H1 (cell line): ENCODE data around the gene TCF19. TPM values are rescaled to one million over a fixed set of nuclear protein-coding genes. Genes with fewer than 3 reads are reported as not detected.
"Not testable (repeated sequence)": the region's sequence is repeated elsewhere in the genome, so short reads cannot be mapped to it uniquely, and the experiment has no call there.

Experiments used
- CTCF ChIA-PET: fragments of 300-600 bp; sonication (Branson Sonifier 250); formaldehyde crosslinking; loops from one replicate; lab custom pipeline; 2021; ENCODE audit not compliant: partially characterized antibody; lab: Charles Lee
- POLR2A ChIA-PET: fragments of 300-600 bp; sonication (Branson Sonifier 250); formaldehyde crosslinking; loops from one replicate; lab custom pipeline; 2021; ENCODE audit warnings: inconsistent platforms; ENCODE audit not compliant: partially characterized antibody; lab: Charles Lee
- DNase-seq, 2 experiments: peaks; one replicate each; pipeline versions ENCODE4 v3.0.0 to v3.0.0-alpha.2; 2010 to 2022; ENCODE audit warnings: low spot score in 2 of 2, low read depth in 1 of 2, mixed read lengths in 1 of 2
- FAIRE-seq: peaks from 2 replicates; lab custom pipeline; 2011; peaks lifted over from hg19 to GRCh38; lab: Jason Lieb, UNC
- H2AFZ ChIP-seq: 2 replicates; pipeline ENCODE4 v1.8.1; 2012; ENCODE audit warnings: low read length, inconsistent platforms
- H2AK5ac ChIP-seq: 2 replicates; pipeline ENCODE4 v1.6.1; 2013; ENCODE audit warnings: low read depth, low read length
- H2BK120ac ChIP-seq: replicated peaks from 2 replicates; pipeline ENCODE3; 2013; ENCODE audit warnings: low read depth, low read length, inconsistent platforms
- H2BK12ac ChIP-seq: 2 replicates; pipeline ENCODE4 v1.6.1; 2013; ENCODE audit warnings: low read depth, low read length
- H2BK15ac ChIP-seq: 2 replicates; pipeline ENCODE4 v1.6.1; 2013; ENCODE audit warnings: low read length
- H2BK20ac ChIP-seq: 2 replicates; pipeline ENCODE4 v1.6.1; 2013; ENCODE audit warnings: low read length
- H2BK5ac ChIP-seq: 2 replicates; pipeline ENCODE4 v1.6.1; 2013; ENCODE audit warnings: low read depth, low read length
- H3K14ac ChIP-seq: 2 replicates; pipeline ENCODE4 v1.6.1; 2013; ENCODE audit warnings: inconsistent platforms; ENCODE audit not compliant: insufficient read length
- H3K18ac ChIP-seq: 2 replicates; pipeline ENCODE4 v1.6.1; 2013; ENCODE audit warnings: low read length; ENCODE audit errors: extremely low read depth
- H3K23ac ChIP-seq: 2 replicates; pipeline ENCODE4 v1.6.1; 2013; ENCODE audit warnings: inconsistent platforms; ENCODE audit not compliant: insufficient read length
- H3K23me2 ChIP-seq: 2 replicates; pipeline ENCODE4 v1.6.1; 2013; ENCODE audit warnings: low read depth, low read length
- H3K27ac ChIP-seq: 2 replicates; pipeline ENCODE4 v1.6.1; 2011; ENCODE audit warnings: low read depth, low read length, inconsistent platforms
- H3K27me3 ChIP-seq, 4 experiments: replicated peaks in 1 of 4; 1 replicate in 1 of 4; 2 replicates in 3 of 4; pipeline versions ENCODE4 v1.6.1 to v1.8.1; 2011 to 2013; ENCODE audit warnings: low read length in 3 of 4, mild to moderate bottlenecking in 3 of 4, inconsistent platforms in 2 of 4, mixed read lengths in 2 of 4, moderate library complexity in 1 of 4; ENCODE audit not compliant: control insufficient read depth in 3 of 4, insufficient read depth in 3 of 4; ENCODE audit errors: extremely low read depth in 1 of 4
- H3K36me3 ChIP-seq, 4 experiments: 2 replicates each; pipeline versions ENCODE4 v1.6.1 to v1.8.1; 2011 to 2013; ENCODE audit warnings: mild to moderate bottlenecking in 4 of 4, low read length in 3 of 4, moderate library complexity in 2 of 4, control low read depth in 1 of 4, inconsistent platforms in 1 of 4; ENCODE audit not compliant: insufficient read depth in 4 of 4, control insufficient read depth in 2 of 4
- H3K4ac ChIP-seq: replicated peaks from 2 replicates; pipeline ENCODE3; 2013; ENCODE audit warnings: low read length, low read depth, mixed read lengths, inconsistent platforms; ENCODE audit not compliant: insufficient read length
- H3K4me1 ChIP-seq, 4 experiments: replicated peaks in 1 of 4; 1 replicate in 1 of 4; 2 replicates in 3 of 4; pipeline versions ENCODE4 v1.6.1 to v1.8.1; 2011 to 2013; ENCODE audit warnings: low read length in 3 of 4, inconsistent platforms in 2 of 4, mixed read lengths in 1 of 4; ENCODE audit not compliant: insufficient read depth in 4 of 4, control insufficient read depth in 3 of 4
- H3K4me2 ChIP-seq, 2 experiments: 2 replicates each; pipeline versions ENCODE4 v1.6.1 to v1.8.1; 2011 to 2013; ENCODE audit warnings: low read depth in 2 of 2, low read length in 2 of 2, control low read depth in 1 of 2, inconsistent platforms in 1 of 2, mild to moderate bottlenecking in 1 of 2; ENCODE audit not compliant: insufficient read depth in 1 of 2
- H3K4me3 ChIP-seq, 4 experiments: fragments of 200-600, 300-600 bp in 1 of 4; sonication (generic), shearing (Covaris generic), sonication (Bioruptor Twin) in 1 of 4; 2 replicates each; pipeline versions ENCODE4 v1.5.1 to v1.8.1; 2011 to 2016; ENCODE audit warnings: low read length in 4 of 4, low read depth in 3 of 4, control low read depth in 2 of 4, inconsistent platforms in 2 of 4, mild to moderate bottlenecking in 2 of 4, mixed read lengths in 1 of 4, moderate library complexity in 1 of 4; ENCODE audit not compliant: insufficient read depth in 2 of 4; ENCODE audit errors: extremely low read depth in 1 of 4
- H3K56ac ChIP-seq: replicated peaks from 2 replicates; pipeline ENCODE3; 2013; ENCODE audit warnings: low read depth, mild to moderate bottlenecking, mixed read lengths, low read length, inconsistent platforms; ENCODE audit not compliant: insufficient read length
- H3K79me1 ChIP-seq: 2 replicates; pipeline ENCODE4 v1.6.1; 2013; ENCODE audit warnings: low read depth, low read length, control low read depth
- H3K79me2 ChIP-seq, 2 experiments: 2 replicates each; pipeline versions ENCODE4 v1.6.1 to v1.8.1; 2012 to 2013; ENCODE audit warnings: low read length in 2 of 2, mild to moderate bottlenecking in 2 of 2, inconsistent platforms in 1 of 2; ENCODE audit not compliant: insufficient read depth in 2 of 2, control insufficient read depth in 1 of 2
- H3K9ac ChIP-seq, 4 experiments: replicated peaks in 1 of 4; 1 replicate in 1 of 4; 2 replicates in 3 of 4; pipeline versions ENCODE4 v1.6.1 to v1.8.1; 2011 to 2013; ENCODE audit warnings: low read depth in 3 of 4, low read length in 3 of 4, control low read depth in 2 of 4, mild to moderate bottlenecking in 2 of 4, moderate library complexity in 2 of 4, inconsistent platforms in 1 of 4; ENCODE audit errors: extremely low read depth in 1 of 4
- H3K9me3 ChIP-seq, 2 experiments: 2 replicates each; pipeline versions ENCODE4 v1.6.1 to v1.8.1; 2012 to 2013; ENCODE audit warnings: mild to moderate bottlenecking in 2 of 2, moderate library complexity in 2 of 2, control low read depth in 1 of 2, inconsistent platforms in 1 of 2, low read depth in 1 of 2, low read length in 1 of 2, mixed read lengths in 1 of 2; ENCODE audit not compliant: insufficient read depth in 2 of 2
- H4K20me1 ChIP-seq, 2 experiments: replicated peaks in 1 of 2; 2 replicates each; pipeline versions ENCODE3 to v1.8.1; 2011 to 2013; ENCODE audit warnings: inconsistent platforms in 2 of 2, low read length in 2 of 2, mild to moderate bottlenecking in 1 of 2; ENCODE audit not compliant: insufficient read depth in 2 of 2, control insufficient read depth in 1 of 2
- H4K5ac ChIP-seq: 2 replicates; pipeline ENCODE4 v1.6.1; 2013; ENCODE audit warnings: low read length, low read depth, mixed read lengths, inconsistent platforms; ENCODE audit not compliant: insufficient read length
- H4K8ac ChIP-seq: 2 replicates; pipeline ENCODE4 v1.8.0; 2013; ENCODE audit warnings: mild to moderate bottlenecking, moderate library complexity, low read length, inconsistent platforms; ENCODE audit not compliant: insufficient read depth; ENCODE audit errors: extremely low read depth
- H4K91ac ChIP-seq: replicated peaks from 2 replicates; pipeline ENCODE3; 2013; ENCODE audit warnings: low read length, mixed read lengths, inconsistent platforms; ENCODE audit not compliant: insufficient read length
- WGBS, 2 experiments: shearing (Covaris generic) in 1 of 2; methylation state at CpG; one replicate each; pipeline versions ENCODE4 v1.1.6 to v1.1.7; 2013 to 2015; ENCODE audit warnings: low lambda C conversion rate in 2 of 2, mixed read lengths in 2 of 2, inconsistent platforms in 1 of 2, low coverage in 1 of 2, missing lambda C conversion rate in 1 of 2; ENCODE audit not compliant: insufficient replicate concordance in 2 of 2, insufficient coverage in 1 of 2, insufficient read length in 1 of 2; ENCODE audit errors: extremely low coverage in 1 of 2, missing lambda C conversion rate in 1 of 2; 5-methylcytosine and 5-hydroxymethylcytosine counted together
- polyA plus RNA-seq, 7 experiments: library from polyadenylated mRNA; depleted of rRNA in 3 of 7; stranded (reverse) in 5 of 7; unstranded in 2 of 7; fragments of >200 nt in 5 of 7; fragments of 200-250 nt in 2 of 7; gene quantifications; 1 replicate in 5 of 7; 2 replicates in 1 of 7; 4 replicates in 1 of 7; pipeline versions ENCODE4 v1.2.1 to v1.2.3, GENCODE V29; 2011 to 2013; ENCODE audit warnings: missing spikeins in 2 of 7, mixed read lengths in 2 of 7
- total RNA-seq: library from RNA; stranded (reverse); fragmentation: NEBNext Ultra II Directional; extraction: Animal tissue kit (Norgen Biotek cat#: 25700); gene quantifications from 2 replicates; pipeline ENCODE4 v1.2.1, GENCODE V29; 2021

TCF19 gene
- total and polyA plus RNA-seq, 2 of the 8 experiments (the other 6 are each of a cell fraction or from before 2014, with no cell fraction given), result 7.2 to 11.0 TPM

DNA sequence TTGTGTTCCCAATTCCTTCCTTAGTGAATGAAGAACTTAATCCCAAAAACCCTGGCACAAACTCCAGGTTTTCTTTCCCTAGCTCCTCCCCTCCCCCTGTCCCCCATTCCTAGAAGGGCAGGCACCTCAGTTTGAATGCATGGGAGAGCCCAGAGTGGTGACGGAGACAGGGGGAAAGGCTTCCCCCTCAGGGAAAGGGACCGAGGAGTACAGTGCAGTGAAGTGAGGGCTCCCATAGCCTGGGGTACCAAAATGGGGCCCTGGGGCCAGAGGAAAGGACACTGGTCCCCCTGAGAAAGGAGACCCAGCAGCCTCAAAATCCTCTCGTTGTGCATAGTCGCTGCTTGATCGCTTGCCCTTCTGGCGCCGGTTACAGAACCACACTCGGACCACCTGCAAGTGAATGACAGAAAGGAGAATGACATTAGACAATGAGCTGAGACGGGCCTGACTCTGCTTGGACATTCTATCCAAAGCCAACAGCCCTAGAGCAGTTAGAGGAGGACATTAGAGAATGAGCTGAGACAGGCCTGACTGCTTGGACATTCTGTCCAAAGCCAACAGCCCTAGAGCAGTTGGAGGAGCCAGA, 6.2 kb downstream of the TCF19 start:
- H3K4me1 ChIP-seq, result peaks cover 0 to 15% (median 7%) of the 10 kb centered on the region in 4 experiments; a peak in 6 of 7 replicates
- H3K9ac ChIP-seq, H3K27me3 ChIP-seq, H3K23ac ChIP-seq, H2AK5ac ChIP-seq, H3K4me3 ChIP-seq, H3K4me2 ChIP-seq, H3K79me1 ChIP-seq, H3K14ac ChIP-seq, FAIRE-seq, H2BK12ac ChIP-seq, H2BK15ac ChIP-seq, H4K91ac ChIP-seq, H2BK5ac ChIP-seq, H3K23me2 ChIP-seq, H2BK120ac ChIP-seq, H3K56ac ChIP-seq, H4K5ac ChIP-seq, H2BK20ac ChIP-seq, H3K4ac ChIP-seq, H3K18ac ChIP-seq, H3K9me3 ChIP-seq, H4K8ac ChIP-seq, DNase-seq, H3K27ac ChIP-seq, H2AFZ ChIP-seq: not testable (repeated sequence)
- peaks cover 18 to 42% of the 10 kb centered on the region in 2 experiments for H3K79me2 ChIP-seq
- ChIA-PET CTCF (interaction anchor here (0.6 to 5.9 kb wide), 9 partner anchors 19 to 203 kb away, joined by 3 to 56 read pairs (median 4); partner anchors contain the start of gene C6orf15), POLR2A (interaction anchor here (1.1 to 68.5 kb wide), 3 partner anchors 4 to 550 kb away, joined by 5 to 2251 read pairs (median 2251); partner anchors contain the start of genes CCHCR1, CDSN, POU5F1 and PSORS1C1)
- peaks cover 8 to 19% of the 10 kb centered on the region in 2 experiments for H4K20me1 ChIP-seq
- H3K36me3 ChIP-seq, result peaks cover 14 to 38% (median 23%) of the 10 kb centered on the region in 4 experiments
- 93% methylated on average over 7 of the region's 9 CpGs; no CpG with 5 or more reads in 1 of the 2 experiments for WGBS, 2 experiments
